ENCODE measurements around the gene DTD2. TPM values are rescaled to one million over a fixed set of nuclear protein-coding genes. Genes with fewer than 3 reads are reported as not detected.
"Not testable (repeated sequence)": the region's sequence is repeated elsewhere in the genome, so short reads cannot be mapped to it uniquely, and the experiment has no call there.

Gene DTD2
- total RNA-seq, 1 donor from 2014 or later, result 19.8 TPM

DNA sequence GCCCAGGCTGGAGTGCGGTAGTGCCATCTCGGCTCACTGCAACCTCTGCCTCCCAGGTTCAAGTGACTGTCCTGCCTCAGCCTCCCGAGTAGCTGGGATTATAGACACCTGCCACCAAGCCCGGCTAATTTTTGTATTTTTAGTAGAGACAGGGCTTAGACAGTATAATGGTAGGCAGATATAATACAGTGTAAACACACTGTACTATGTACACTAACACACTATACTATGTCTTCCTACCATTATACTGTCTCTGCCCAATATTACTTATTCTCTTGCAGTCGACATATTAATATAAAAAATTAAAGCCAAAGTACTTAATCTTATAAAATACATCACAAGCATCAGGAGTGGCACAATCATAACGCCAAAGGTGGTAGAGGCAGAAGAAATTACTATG lies 15.0 kb downstream of the DTD2 start:
- Mint-ChIP-seq H3K27ac (no peak overlapping the region), H3K27me3 (no peaks in the 10 kb centered on the region), H3K36me3 (ENCODE audit: low read depth) (peaks cover 18% of the 10 kb centered on the region), H3K9me3 (no peaks in the 10 kb centered on the region), H3K4me3 (no peak overlapping the region), H3K4me1 (no peaks in the 10 kb centered on the region)
- POLR2A ChIA-PET, result no interaction called here
- DNase-seq, result no peak
- CTCF ChIA-PET, result no interaction called here
- intact Hi-C loops (cut with micrococcal nuclease), result no loop called here
- ATAC-seq (ENCODE audit: low read depth), result no peak
- TF ChIP-seq, protein P1, sequence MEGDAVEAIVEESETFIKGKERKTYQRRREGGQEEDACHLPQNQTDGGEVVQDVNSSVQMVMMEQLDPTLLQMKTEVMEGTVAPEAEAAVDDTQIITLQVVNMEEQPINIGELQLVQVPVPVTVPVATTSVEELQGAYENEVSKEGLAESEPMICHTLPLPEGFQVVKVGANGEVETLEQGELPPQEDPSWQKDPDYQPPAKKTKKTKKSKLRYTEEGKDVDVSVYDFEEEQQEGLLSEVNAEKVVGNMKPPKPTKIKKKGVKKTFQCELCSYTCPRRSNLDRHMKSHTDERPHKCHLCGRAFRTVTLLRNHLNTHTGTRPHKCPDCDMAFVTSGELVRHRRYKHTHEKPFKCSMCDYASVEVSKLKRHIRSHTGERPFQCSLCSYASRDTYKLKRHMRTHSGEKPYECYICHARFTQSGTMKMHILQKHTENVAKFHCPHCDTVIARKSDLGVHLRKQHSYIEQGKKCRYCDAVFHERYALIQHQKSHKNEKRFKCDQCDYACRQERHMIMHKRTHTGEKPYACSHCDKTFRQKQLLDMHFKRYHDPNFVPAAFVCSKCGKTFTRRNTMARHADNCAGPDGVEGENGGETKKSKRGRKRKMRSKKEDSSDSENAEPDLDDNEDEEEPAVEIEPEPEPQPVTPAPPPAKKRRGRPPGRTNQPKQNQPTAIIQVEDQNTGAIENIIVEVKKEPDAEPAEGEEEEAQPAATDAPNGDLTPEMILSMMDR (IDR thresholded peaks at IDR 0.05), result no peak

DNA sequence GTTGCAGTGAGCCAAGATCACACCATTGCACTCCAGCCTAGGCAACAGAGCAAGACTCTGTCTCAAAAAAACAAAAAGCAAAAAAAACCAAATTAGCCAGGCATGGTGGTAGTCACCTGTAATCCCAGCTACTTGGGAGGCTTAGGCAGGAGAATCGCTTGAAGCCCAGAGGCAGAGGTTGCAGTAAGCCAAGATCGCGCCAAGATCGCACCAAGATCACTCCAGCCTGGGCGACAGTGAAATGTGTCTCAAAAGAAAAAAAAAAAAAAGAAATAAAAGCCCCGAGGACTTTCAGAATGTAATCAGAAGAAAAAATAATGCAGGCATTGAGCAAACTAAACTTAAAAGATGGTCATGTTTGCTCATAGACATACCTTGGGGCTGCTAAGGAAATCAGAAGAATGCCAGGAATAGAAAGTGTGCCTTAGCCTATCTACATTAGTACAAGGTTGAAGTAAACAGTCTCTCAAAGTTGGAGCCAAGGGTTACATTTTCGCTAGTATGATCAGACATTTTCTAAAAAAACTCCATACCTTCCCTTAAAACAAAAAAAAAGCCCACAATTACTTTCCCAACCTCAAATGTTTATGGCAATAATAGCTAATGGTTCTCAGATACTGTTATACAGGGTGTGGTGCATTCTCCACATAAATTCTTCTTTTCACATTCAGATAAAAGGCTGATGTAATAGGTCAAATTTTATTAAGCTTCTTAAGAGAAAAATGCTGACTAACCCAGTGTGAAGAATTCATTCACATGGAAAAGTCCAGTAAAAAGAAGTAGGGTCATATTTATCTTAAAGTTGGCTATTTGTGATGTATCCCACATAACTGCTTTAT lies 15.8 kb downstream of the DTD2 start:
- DNase-seq (no peak), ATAC-seq (ENCODE audit: low read depth) (no peak)
- intact Hi-C loops (cut with micrococcal nuclease), result no loop called here
- ChIA-PET CTCF (no interaction called here), POLR2A (no interaction called here)
- Mint-ChIP-seq H3K4me3 (no peak overlapping the region), H3K27me3 (no peaks in the 10 kb centered on the region), H3K27ac (no peak overlapping the region), H3K9me3 (no peaks in the 10 kb centered on the region), H3K36me3 (ENCODE audit: low read depth) (peaks cover 18% of the 10 kb centered on the region), H3K4me1 (no peaks in the 10 kb centered on the region)
- TF ChIP-seq, protein P1 (IDR thresholded peaks at IDR 0.05), result no peak

DNA sequence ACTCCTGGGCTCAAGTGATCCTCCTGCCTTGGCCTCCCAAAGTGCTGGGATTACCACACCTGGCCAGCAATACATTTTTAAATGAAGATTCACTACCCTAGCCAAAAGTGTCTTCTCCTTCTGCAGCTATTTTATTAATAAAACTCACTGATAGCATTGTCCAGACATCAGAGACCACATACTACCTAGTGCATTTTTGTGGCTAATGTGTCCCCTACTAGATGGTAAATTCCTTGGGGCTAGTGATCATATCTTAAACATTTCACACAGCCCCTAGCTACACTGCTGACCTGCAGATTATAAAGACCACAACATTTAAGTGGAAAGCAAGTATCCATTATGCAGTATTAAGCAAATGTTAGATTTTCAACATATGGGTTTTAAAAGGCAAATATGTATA lies 17.0 kb downstream of the DTD2 start:
- no peak overlapping the region for H3K27ac Mint-ChIP-seq
- no peak for ATAC-seq (ENCODE audit: low read depth)
- peaks cover 5% of the 10 kb centered on the region for H3K4me1 Mint-ChIP-seq
- no peak overlapping the region for H3K4me3 Mint-ChIP-seq
- peaks cover 8% of the 10 kb centered on the region for H3K36me3 Mint-ChIP-seq (ENCODE audit: low read depth)
- H3K27me3 Mint-ChIP-seq, result no peaks in the 10 kb centered on the region
- no peak for DNase-seq
- intact Hi-C loops (cut with micrococcal nuclease), result no loop called here
- H3K9me3 Mint-ChIP-seq, result no peaks in the 10 kb centered on the region
- CTCF ChIA-PET, result no interaction called here
- TF ChIP-seq, protein P1 (IDR thresholded peaks at IDR 0.05), result no peak
- POLR2A ChIA-PET, result no interaction called here

- TF ChIP-seq, protein P1 (IDR thresholded peaks at IDR 0.05), result no peak
- intact Hi-C loops (cut with micrococcal nuclease), result no loop called here
- no peak overlapping the region for H3K27ac Mint-ChIP-seq
- no peaks in the 10 kb centered on the region for H3K27me3 Mint-ChIP-seq
- H3K4me3 Mint-ChIP-seq, result no peak overlapping the region
- no peak for ATAC-seq (ENCODE audit: low read depth)
- ChIA-PET CTCF (no interaction called here), POLR2A (no interaction called here)
- peaks cover 5% of the 10 kb centered on the region for H3K4me1 Mint-ChIP-seq
- peaks cover 8% of the 10 kb centered on the region for H3K36me3 Mint-ChIP-seq (ENCODE audit: low read depth)
- no peaks in the 10 kb centered on the region for H3K9me3 Mint-ChIP-seq
- no peak for DNase-seq
Measured at GRCh38 chr14:31439561-31439960, 17.7 kb downstream of the DTD2 start.

GRCh38 chr14:31437045-31437691 lies 20.1 kb downstream of the DTD2 start:
- H3K4me3 Mint-ChIP-seq; DNase-seq; H3K27me3 Mint-ChIP-seq; H3K4me1 Mint-ChIP-seq; intact Hi-C loops (cut with micrococcal nuclease); H3K27ac Mint-ChIP-seq; ATAC-seq (ENCODE audit: low read depth); H3K36me3 Mint-ChIP-seq (ENCODE audit: low read depth); H3K9me3 Mint-ChIP-seq; CTCF ChIA-PET: not testable (repeated sequence)
- POLR2A ChIA-PET, result interaction anchor here (0.7 kb wide), 1 partner anchor 468 kb away, joined by 6 read pairs; no protein-coding TSS in a partner anchor
